SH-SY5Y (cell line): ENCODE measurements around the gene FAM131C.

ENCODE experiments used
- GATA2 ChIP-seq: IDR thresholded peaks from 2 replicates; pipeline ENCODE4 v1.6.1; 2011; ENCODE audit warnings: mild to moderate bottlenecking, low read depth, low read length
- GATA3 ChIP-seq: IDR thresholded peaks from 2 replicates; pipeline ENCODE4 v1.6.1; 2011; ENCODE audit warnings: low read depth, mild to moderate bottlenecking, low read length, moderate library complexity

DNA sequence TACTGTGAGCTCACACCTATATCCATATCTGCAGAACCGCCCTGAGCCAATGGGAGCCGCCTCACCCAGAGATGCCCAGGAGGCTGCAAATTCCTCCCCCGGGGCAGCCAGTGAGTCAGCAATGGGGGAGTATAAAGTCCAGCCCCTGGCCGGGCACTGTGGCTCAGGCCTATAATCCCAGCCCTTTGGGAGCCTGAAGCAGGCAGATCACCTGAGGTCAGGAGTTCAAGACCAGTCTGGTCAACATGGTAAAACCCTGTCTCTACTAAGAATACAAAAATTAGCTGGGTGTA is 34.9 kb downstream of the FAM131C start:
- TF ChIP-seq GATA2, result no peak
- TF ChIP-seq GATA3, result no peak
